NCI-H128 (cell line): Measurements from ENCODE around the gene SLC25A4.

Experiments used
- DNase-seq: peaks from one replicate; lab custom pipeline; 2025; ENCODE audit not compliant: unreplicated experiment; lab: John Stamatoyannopoulos, UW

SLC25A4 gene

GRCh38 chr4:185119927-185120630 is 23.0 kb upstream of the SLC25A4 start:
- DNase-seq: no peak

DNA sequence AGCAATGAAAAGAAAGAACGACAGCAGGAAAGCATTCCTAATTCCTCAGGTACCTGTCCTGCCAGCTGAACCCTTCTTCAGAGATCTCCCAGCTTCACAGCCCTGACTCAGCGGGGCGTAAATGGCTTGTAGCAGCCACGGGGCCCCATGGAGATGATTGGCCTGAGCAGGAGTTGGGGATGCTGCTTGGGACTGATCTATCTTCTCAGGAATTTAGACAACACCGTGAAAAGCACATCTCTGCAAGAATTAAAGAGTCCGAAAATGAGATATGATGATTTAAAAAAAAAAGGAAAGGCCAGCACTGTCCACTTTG is 22.5 kb upstream of the SLC25A4 start:
- no peak for DNase-seq

DNA sequence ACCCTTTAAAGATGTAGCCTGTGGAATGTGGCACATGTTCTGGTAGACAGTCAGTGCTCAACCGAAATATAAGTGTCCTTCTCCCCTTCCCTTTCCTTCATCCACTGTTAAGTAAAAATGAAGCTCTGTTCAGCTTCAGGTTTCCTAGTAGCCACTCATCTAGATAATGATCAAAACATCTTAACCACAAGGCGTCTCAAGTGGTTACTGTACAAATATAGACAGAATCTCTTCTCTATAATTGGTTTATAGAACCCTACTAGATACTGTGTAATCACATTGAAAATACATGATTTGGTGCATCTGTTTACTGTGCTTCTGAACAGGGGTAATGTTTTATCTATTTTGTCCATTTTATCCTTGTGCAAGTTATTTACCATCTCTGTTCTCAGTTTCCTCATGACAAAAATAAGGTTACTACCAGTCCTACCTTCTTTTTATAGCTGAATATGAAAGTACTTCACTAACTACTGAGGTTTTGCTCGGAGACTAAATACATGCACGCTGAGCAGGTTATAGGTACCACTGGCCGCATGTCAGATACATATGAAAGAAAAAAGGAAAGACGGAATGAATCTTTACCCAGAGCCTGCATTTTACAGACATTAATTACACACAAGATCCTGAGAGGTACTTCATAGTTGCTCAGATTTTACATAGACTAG is 20.3 kb upstream of the SLC25A4 start:
- no peak for DNase-seq

GRCh38 chr4:185124006-185124405 is 19.1 kb upstream of the SLC25A4 start:
- no peak for DNase-seq

DNA sequence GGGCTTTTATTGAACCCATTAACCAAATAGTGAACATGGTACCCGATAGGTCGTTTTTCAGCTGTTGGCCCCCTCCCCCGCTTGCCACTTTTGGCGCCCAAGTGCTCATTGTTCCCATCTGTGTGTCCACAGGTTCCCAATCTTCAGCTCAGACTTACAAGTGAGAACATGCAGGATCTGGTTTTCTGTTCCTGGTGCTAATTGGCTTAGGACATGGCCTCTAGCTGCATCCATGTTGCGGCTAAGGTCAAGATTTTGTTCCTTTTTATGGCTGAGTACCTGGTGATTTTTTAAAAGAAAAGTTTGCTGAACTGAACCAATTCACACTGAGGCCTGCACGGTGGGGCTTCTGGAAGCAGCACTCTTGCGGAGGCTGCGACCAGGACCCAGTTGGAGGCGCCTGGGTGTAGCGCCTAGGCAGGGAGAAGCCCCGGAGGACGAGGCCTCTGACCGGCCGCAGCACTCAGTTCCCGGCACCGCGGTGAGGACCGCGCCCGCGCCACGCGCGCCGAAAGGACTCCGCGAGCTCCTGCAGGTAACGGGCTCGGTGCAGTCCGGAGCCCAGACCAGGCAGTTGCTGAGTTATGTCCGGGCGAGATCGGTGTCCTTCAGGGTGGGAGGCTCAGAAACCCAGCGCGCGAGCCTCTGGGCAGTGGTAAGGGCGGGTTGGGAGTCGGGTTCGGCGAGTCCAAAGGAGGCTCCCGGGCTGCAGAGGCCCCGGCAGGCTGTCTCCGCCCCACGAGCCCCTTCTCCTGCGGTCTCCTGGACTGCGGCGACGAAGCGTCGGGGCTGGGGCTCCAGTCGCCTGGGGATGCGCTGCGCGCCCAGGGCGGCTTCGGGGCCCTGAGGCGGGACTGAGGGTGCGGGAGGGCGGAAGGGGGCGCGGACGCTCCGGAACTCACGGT is 15.8 kb upstream of the SLC25A4 start:
- DNase-seq: no peak

- no peak for DNase-seq
These were observed 14.6 kb upstream of the SLC25A4 start for GRCh38 chr4:185128272-185129119.

DNA sequence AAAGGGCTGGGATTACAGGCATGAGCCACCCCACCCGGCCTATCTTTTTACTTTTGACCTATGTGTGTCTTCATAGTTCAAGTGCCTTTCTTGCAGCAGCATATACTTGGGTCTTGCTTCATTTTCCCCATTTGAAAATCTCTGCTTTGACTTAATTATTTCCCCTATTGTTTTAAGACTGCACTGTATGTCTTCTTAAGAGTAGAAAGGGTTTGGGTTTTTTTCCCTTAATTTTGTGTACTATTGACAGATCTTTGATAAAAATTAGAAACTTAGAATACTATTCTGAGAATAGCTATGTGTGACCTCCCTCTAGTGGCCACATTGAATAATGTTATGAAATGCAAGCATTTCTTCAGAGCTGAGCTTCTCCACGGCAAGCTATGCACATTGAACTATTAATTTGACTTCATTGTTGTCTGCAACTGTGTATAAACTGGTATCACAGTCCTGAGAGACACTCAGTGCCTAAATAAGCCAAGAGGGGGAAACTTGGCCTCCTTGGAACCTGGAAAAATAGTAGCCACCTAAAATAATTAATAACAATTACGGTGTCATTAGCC is 8.7 kb upstream of the SLC25A4 start:
- DNase-seq: no peak

GRCh38 chr4:185137233-185137925 is 5.7 kb upstream of the SLC25A4 start:
- DNase-seq: no peak

DNA sequence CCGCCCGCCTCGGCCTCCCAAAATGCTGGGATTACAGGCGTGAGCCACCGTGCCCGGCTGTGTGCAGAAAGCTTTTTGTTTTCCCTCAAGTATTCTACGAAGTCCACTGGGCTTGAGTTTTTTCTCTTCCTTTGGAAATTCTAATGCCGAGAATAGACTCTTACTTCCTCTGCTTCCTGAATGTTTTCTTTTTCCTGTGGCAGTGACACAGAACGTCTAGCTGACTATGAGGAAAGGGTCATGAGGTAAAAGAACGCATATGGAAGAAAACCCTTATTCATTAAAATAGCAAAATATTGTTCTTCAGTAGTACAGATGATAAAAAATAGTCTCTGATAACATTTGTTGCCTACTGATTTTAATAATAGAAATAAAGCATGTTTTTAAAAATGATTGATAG is 4.9 kb upstream of the SLC25A4 start:
- DNase-seq: no peak

DNA sequence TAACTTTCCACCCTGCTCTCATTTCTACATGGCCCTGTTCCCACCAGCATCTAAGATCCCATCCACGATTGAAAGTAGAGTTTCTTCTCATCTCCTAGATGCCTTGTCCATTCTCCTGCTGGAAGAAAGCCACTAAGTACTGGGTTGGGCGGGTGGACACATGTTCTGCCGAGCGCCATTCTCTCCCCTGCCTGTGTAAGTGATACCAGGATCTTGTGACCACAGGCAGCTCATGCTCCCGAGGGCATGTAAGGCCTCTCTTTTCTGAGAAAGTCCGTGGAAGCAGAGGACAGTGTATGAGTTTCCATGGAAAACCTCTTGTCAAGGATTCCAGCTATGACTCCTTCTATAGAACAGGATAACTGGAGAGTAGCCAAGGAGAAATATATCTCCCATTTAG is 3.3 kb upstream of the SLC25A4 start:
- no peak for DNase-seq

DNA sequence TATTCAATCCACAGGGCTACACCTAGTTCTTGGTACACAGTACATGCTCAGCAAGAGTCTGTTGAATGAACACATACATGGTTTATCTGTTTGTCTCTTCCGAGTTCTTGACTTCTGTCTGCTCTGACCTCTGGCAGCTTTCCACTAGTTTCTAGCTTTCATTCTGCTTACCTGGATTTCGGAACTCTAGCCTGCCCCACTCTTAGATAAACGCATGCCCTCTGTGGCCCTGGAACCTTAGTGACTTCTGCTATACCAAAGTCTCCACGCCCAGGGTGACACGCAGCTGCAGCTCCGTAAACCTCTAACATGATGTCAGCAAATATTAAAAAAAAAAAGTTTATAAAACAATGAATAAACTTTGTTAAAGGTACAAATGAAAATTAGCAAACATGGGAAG is 1.3 kb upstream of the SLC25A4 start:
- DNase-seq: no peak

- no peak for DNase-seq
These were observed 528 bp upstream of the SLC25A4 start for GRCh38 chr4:185142564-185142911.

GRCh38 chr4:185143601-185143969 is 519 bp downstream of the SLC25A4 start:
- DNase-seq: peak; percentile 1

DNA sequence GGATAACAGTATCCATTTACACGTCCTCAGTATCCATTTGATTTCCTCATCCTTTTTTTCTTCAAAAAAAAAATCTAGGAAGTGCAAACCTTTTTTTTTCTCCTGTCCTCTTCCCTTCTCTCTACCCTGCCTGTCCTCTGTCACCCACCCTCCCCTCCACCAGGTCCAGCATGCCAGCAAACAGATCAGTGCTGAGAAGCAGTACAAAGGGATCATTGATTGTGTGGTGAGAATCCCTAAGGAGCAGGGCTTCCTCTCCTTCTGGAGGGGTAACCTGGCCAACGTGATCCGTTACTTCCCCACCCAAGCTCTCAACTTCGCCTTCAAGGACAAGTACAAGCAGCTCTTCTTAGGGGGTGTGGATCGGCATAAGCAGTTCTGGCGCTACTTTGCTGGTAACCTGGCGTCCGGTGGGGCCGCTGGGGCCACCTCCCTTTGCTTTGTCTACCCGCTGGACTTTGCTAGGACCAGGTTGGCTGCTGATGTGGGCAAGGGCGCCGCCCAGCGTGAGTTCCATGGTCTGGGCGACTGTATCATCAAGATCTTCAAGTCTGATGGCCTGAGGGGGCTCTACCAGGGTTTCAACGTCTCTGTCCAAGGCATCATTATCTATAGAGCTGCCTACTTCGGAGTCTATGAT is 1.7 kb downstream of the SLC25A4 start:
- DNase-seq: no peak

GRCh38 chr4:185145572-185145971 is 2.5 kb downstream of the SLC25A4 start:
- no peak for DNase-seq

DNA sequence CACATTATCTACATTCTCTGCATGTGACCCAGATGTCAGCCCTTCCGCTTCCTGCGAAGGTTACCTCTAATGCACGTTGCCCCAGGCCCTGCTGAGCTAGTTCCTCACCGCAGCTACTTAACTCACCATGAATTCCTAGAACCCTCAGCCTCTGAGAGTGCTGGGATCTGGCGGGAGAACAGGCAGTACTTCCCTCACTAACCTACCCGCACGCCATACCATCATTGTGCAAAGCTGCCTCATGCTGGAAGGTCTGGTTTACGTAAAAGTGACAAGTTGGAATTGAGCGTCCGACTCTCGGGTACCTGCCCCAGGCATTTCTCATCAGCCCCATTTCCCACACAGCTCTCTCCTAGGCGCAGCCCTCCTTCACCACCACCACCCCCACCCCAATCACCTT is 6.3 kb downstream of the SLC25A4 start:
- no peak for DNase-seq

- no peak for DNase-seq
These were observed 8.2 kb downstream of the SLC25A4 start for GRCh38 chr4:185151296-185151695.

- no peak for DNase-seq
These were observed 22.6 kb downstream of the SLC25A4 start for GRCh38 chr4:185165605-185166063.

- no peak for DNase-seq
These were observed 24.2 kb downstream of the SLC25A4 start for GRCh38 chr4:185167234-185167633.
